Measurements from ENCODE around the gene DCK. TPM values are rescaled to one million over a fixed set of nuclear protein-coding genes. Genes with fewer than 3 reads are reported as not detected.

Gene DCK
- 10 to 100 TPM in 2 of 4 donors, 1 to 10 TPM in 2; 6.3 to 17.2 (median 11.8) TPM for total RNA-seq

DNA sequence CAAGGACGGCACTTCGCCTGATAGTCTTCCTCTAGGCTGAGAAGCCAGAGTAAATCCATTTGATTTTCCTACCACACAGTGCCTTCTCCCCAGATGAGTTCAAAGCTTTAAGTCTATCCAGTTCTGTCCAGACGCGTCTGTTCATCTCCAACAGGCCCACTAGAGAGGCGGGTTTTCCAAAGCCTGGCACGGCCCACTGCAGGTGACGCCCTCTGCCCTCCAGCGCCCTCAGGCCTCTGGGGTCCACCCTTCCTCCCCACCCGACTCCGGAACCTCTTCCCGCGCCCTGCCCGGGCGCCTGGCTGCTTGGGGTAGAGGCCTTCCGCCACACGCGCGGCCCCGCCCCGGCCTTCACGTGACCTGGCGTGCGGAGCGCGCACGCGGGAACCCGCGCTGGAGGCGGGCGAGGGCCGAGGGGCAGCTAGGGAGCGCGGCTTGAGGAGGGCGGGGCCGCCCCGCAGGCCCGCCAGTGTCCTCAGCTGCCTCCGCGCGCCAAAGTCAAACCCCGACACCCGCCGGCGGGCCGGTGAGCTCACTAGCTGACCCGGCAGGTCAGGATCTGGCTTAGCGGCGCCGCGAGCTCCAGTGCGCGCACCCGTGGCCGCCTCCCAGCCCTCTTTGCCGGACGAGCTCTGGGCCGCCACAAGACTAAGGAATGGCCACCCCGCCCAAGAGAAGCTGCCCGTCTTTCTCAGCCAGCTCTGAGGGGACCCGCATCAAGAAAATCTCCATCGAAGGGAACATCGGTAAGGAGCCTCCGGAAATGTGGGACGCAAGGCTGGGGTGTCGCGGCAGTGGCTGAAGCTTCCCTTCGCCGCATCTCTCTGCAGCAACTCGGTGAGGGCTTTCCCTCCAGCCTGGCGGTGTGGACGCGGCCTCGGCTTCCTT, at the start of gene DCK:
DCK (plus strand) TSS at position 469 of the 888 bp plus-strand sequence; CDS start at position 656, 187 bp downstream.
- ATAC-seq (peak; percentile 95 to 96), DNase-seq (peak; percentile 72 to 83)
- Histone ChIP-seq H3K27ac (peak within 1 kb of the TSS; percentile 82 to 90 (median 88)), H3K9me3 (no peaks in the 10 kb centered on the region), H3K4me3 (peak within 1 kb of the TSS; percentile 83 to 90 (median 87)), H3K36me3 (no peaks in the 10 kb centered on the region), H3K27me3 (no peaks in the 10 kb centered on the region), H3K4me1 (peaks cover 13 to 16% of the 10 kb centered on the region in 2 donors)
- TF ChIP-seq POLR2A (IDR thresholded peaks at IDR 0.05), result peak; percentile 53 to 60
- TF ChIP-seq, protein P1, sequence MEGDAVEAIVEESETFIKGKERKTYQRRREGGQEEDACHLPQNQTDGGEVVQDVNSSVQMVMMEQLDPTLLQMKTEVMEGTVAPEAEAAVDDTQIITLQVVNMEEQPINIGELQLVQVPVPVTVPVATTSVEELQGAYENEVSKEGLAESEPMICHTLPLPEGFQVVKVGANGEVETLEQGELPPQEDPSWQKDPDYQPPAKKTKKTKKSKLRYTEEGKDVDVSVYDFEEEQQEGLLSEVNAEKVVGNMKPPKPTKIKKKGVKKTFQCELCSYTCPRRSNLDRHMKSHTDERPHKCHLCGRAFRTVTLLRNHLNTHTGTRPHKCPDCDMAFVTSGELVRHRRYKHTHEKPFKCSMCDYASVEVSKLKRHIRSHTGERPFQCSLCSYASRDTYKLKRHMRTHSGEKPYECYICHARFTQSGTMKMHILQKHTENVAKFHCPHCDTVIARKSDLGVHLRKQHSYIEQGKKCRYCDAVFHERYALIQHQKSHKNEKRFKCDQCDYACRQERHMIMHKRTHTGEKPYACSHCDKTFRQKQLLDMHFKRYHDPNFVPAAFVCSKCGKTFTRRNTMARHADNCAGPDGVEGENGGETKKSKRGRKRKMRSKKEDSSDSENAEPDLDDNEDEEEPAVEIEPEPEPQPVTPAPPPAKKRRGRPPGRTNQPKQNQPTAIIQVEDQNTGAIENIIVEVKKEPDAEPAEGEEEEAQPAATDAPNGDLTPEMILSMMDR (IDR thresholded peaks at IDR 0.05 in 4 of 5, conservative IDR thresholded peaks at IDR 0.05 in 1 of 5), result no peak
- intact Hi-C loops (cut with DNase I; ENCODE audit: low total_unique reads), result loop anchor here (2.0 to 10.0 kb wide), 5 partner anchors 15 to 305 kb away; partner anchors contain the start of genes MOB1B and UTP3
- in situ Hi-C loops (cut with MboI; ENCODE audit: low sequenced_read_pairs in 4 of 4), result loop anchor here in 2 of 4 donors (25.0 kb wide), 2 partner anchors 306 to 331 kb away; partner anchors contain the start of genes JCHAIN (in 1 of the 2) and UTP3 (in 1 of the 2)

DNA sequence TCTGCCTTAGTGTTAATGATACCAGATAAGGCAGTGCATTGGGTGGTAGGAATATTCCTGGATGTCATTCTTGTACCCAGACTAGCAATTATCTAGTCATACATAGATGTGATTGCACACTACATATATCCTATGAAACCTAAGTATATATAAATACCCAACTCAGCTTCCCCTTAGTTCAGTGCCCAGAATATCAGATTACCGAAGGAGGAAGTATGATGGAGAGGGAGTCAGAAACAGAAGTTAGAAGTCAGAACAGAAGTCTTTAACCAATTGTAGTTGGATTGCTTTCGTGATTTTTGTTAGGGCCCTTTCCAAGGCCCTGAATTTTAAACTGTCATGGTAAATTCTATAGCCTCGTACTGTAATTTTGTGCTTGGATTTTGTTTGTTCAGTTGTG, 48.4 kb upstream of the DCK start:
- H3K4me3 ChIP-seq, result no peak overlapping the region
- ATAC-seq (no peak), DNase-seq (no peak)
- TF ChIP-seq, protein P1 (IDR thresholded peaks at IDR 0.05 in 4 of 5, conservative IDR thresholded peaks at IDR 0.05 in 1 of 5), result no peak
- TF ChIP-seq POLR2A (IDR thresholded peaks at IDR 0.05), result no peak
- peaks cover 0 to 5% of the 10 kb centered on the region in 2 donors for H3K4me1 ChIP-seq
- no peaks in the 10 kb centered on the region for H3K9me3 ChIP-seq
- H3K27ac ChIP-seq, result no peak overlapping the region
- intact Hi-C loops (cut with DNase I; ENCODE audit: low total_unique reads), result no loop called here
- no peaks in the 10 kb centered on the region for H3K27me3 ChIP-seq
- in situ Hi-C loops (cut with MboI; ENCODE audit: low sequenced_read_pairs in 4 of 4), result no loop called here
- no peaks in the 10 kb centered on the region for H3K36me3 ChIP-seq

DNA sequence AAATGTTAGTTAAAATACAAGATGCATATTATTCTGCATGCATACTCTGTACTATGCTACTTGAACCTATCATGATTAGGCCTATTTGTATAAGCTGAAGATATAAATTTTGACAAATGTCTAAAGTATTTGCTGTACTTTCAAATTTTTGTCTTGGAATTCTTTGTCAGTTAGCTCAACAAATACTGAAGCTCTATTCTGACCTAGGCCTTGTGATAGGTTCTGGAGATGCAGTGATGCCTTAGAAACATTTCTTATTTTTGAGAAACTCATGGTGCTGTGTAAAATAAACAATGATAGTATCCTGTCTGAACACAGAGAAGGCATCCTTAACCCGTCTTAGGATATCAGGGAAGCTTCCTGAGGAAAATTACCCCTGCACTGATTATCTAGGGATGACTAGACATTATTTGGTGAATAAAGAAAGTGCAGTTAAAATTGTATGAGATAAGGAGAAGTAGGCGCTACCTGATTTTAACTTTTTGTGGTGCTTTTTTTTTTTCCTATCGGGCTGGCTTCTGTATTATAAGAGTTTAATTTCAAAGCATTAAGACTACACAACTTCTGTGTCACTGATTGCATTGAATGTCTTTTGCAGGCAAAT, 47.9 kb upstream of the DCK start:
- ATAC-seq (no peak), DNase-seq (no peak)
- H3K36me3 ChIP-seq, result no peaks in the 10 kb centered on the region
- intact Hi-C loops (cut with DNase I; ENCODE audit: low total_unique reads) (no loop called here), in situ Hi-C loops (cut with MboI; ENCODE audit: low sequenced_read_pairs in 4 of 4) (no loop called here)
- no peak for TF ChIP-seq POLR2A (IDR thresholded peaks at IDR 0.05)
- TF ChIP-seq, protein P1 (IDR thresholded peaks at IDR 0.05 in 4 of 5, conservative IDR thresholded peaks at IDR 0.05 in 1 of 5), result no peak
- H3K4me1 ChIP-seq, result peaks cover 0 to 5% of the 10 kb centered on the region in 2 donors
- H3K27ac ChIP-seq, result no peak overlapping the region
- H3K4me3 ChIP-seq, result no peak overlapping the region
- no peaks in the 10 kb centered on the region for H3K27me3 ChIP-seq
- no peaks in the 10 kb centered on the region for H3K9me3 ChIP-seq

DNA sequence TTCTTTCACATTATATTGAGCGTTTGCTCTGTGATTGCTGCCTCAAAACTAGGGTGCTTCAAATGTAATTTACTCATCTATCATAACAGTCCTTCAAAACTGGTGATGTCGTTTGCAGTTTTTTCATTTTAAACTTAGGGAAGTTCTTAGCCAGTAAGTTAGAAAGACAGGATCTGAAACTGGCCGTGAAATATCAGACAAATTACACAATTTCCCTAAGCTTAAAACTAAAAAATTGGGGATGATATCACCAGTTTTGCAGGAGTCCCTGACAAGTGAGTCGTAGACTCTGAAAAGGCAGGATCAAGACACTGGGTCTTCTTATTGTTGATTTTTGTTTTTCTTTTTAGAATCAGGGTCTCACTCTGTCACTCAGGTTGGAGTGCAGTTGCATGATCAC, 46.5 kb upstream of the DCK start:
- Histone ChIP-seq H3K4me1 (peaks cover 0 to 5% of the 10 kb centered on the region in 2 donors), H3K4me3 (no peak overlapping the region), H3K9me3 (no peaks in the 10 kb centered on the region), H3K36me3 (no peaks in the 10 kb centered on the region), H3K27ac (no peak overlapping the region), H3K27me3 (no peaks in the 10 kb centered on the region)
- no peak for DNase-seq
- in situ Hi-C loops (cut with MboI; ENCODE audit: low sequenced_read_pairs in 4 of 4) (no loop called here), intact Hi-C loops (cut with DNase I; ENCODE audit: low total_unique reads) (no loop called here)
- TF ChIP-seq POLR2A (IDR thresholded peaks at IDR 0.05), result no peak
- TF ChIP-seq, protein P1 (IDR thresholded peaks at IDR 0.05 in 4 of 5, conservative IDR thresholded peaks at IDR 0.05 in 1 of 5), result no peak
- no peak for ATAC-seq
